ENCODE measurements around the gene SLC35D3.

GRCh38 chr6:136901212-136901784 is 20.8 kb upstream of the SLC35D3 start:
- TF ChIP-seq EZH2 (IDR thresholded peaks at IDR 0.05; ENCODE audit: borderline replicate concordance, low read length), result no peak
- TF ChIP-seq CTCF (IDR thresholded peaks at IDR 0.05; ENCODE audit: low read length), result no peak

Measured in OCI-LY1 (cell line).